B cell (primary cell): ENCODE results near the gene FGFRL1. TPM values are rescaled to one million over a fixed set of nuclear protein-coding genes. Genes with fewer than 3 reads are reported as not detected.

Experiments used
- ATAC-seq: fragments of 200-7000 bp; cut with Tn5 transposase; one replicate; pipeline ENCODE4 v1.10.0; 2021; ENCODE audit warnings: low read depth, mild to moderate bottlenecking, moderate number of reproducible peaks, moderate library complexity
- CTCF ChIA-PET: fragments of 350-600 bp; sonication (Branson Sonifier 250); formaldehyde crosslinking; loops from one replicate; lab custom pipeline; 2021; ENCODE audit warnings: antibody characterized with exemption, inconsistent platforms; lab: Charles Lee
- POLR2A ChIA-PET: fragments of 350-600 bp; sonication (Branson Sonifier 250); formaldehyde crosslinking; loops from one replicate; lab custom pipeline; 2021; ENCODE audit warnings: antibody characterized with exemption; lab: Charles Lee
- DNase-seq: peaks from one replicate; pipeline ENCODE4 v3.0.0; 2013
- H2AFZ ChIP-seq: 2 replicates; pipeline ENCODE4 v1.6.1; 2012; ENCODE audit warnings: mild to moderate bottlenecking, low read depth, low read length; ENCODE audit not compliant: insufficient read depth, poor library complexity, severe bottlenecking
- H3K27ac ChIP-seq, 2 donors: 1 replicate in 1 of 2; 2 replicates in 1 of 2; pipeline ENCODE4 v1.5.1; 2012 to 2013; ENCODE audit warnings: low read length in 2 of 2, mild to moderate bottlenecking in 2 of 2, moderate library complexity in 1 of 2
- H3K27me3 ChIP-seq, 4 experiments: fragments of 200-600 bp in 1 of 4; sonication (generic) in 1 of 4; replicated peaks in 1 of 4; 1 replicate in 2 of 4; 2 replicates in 2 of 4; pipeline versions ENCODE4 v1.6.1 to v1.7.0; 2013 to 2016; ENCODE audit warnings: low read length in 3 of 4, mild to moderate bottlenecking in 2 of 4, mixed read lengths in 1 of 4, moderate library complexity in 1 of 4; ENCODE audit not compliant: insufficient read depth in 4 of 4, control insufficient read depth in 3 of 4; ENCODE audit errors: control extremely low read depth in 1 of 4
- H3K36me3 ChIP-seq, 2 experiments: replicated peaks in 1 of 2; 1 replicate in 1 of 2; 2 replicates in 1 of 2; pipeline versions ENCODE4 v1.6.1 to v1.7.1; 2013; ENCODE audit warnings: low read length in 1 of 2; ENCODE audit not compliant: insufficient read depth in 2 of 2, control insufficient read depth in 1 of 2; ENCODE audit errors: control extremely low read depth in 1 of 2, extremely low read depth in 1 of 2
- H3K4me1 ChIP-seq, 2 donors: fragments of 200-600 bp in 1 of 2; sonication (generic) in 1 of 2; 1 replicate in 1 of 2; 2 replicates in 1 of 2; pipeline versions ENCODE4 v1.5.1 to v1.6.1; 2013 to 2017; ENCODE audit warnings: low read length in 2 of 2; ENCODE audit not compliant: control insufficient read depth in 2 of 2, insufficient read depth in 2 of 2
- H3K4me2 ChIP-seq: replicated peaks from 2 replicates; pipeline ENCODE3; 2012; ENCODE audit warnings: mild to moderate bottlenecking, low read depth, low read length; ENCODE audit not compliant: poor library complexity, severe bottlenecking
- H3K4me3 ChIP-seq, 5 experiments: fragments of 200-600 bp in 1 of 5; sonication (generic) in 1 of 5; 1 replicate in 3 of 5; 2 replicates in 2 of 5; pipeline versions ENCODE4 v1.5.1 to v1.7.0; 2011 to 2016; ENCODE audit warnings: low read length in 4 of 5, mild to moderate bottlenecking in 4 of 5, low read depth in 2 of 5, control low read depth in 1 of 5, moderate library complexity in 1 of 5; ENCODE audit not compliant: insufficient read depth in 1 of 5; ENCODE audit errors: control extremely low read depth in 1 of 5, extremely low read depth in 1 of 5
- H3K79me2 ChIP-seq: fragments of 200-600 bp; sonication (generic); one replicate; pipeline ENCODE4 v1.6.0; 2016; ENCODE audit warnings: low read length; ENCODE audit not compliant: control insufficient read depth, insufficient read depth
- H3K9ac ChIP-seq: fragments of 200-600 bp; sonication (generic); 2 replicates; pipeline ENCODE4 v1.6.1; 2017; ENCODE audit warnings: mild to moderate bottlenecking, low read length, moderate library complexity
- H3K9me3 ChIP-seq, 3 donors: one replicate each; pipeline versions ENCODE4 v1.6.1 to v1.7.1; 2013; ENCODE audit warnings: low read length in 2 of 3; ENCODE audit not compliant: control insufficient read depth in 2 of 3, insufficient read depth in 1 of 3; ENCODE audit errors: control extremely low read depth in 1 of 3
- H4K20me1 ChIP-seq: 2 replicates; pipeline ENCODE4 v1.6.0; 2012; ENCODE audit warnings: mild to moderate bottlenecking, low read length; ENCODE audit not compliant: insufficient read depth, control insufficient read depth, poor library complexity, severe bottlenecking
- H3K27ac Mint-ChIP-seq: one replicate; pipeline ENCODE4 v1.8.0; 2021; ENCODE audit warnings: mixed read lengths
- H3K27me3 Mint-ChIP-seq: one replicate; pipeline ENCODE4 v1.8.0; 2021; ENCODE audit warnings: mixed read lengths
- H3K4me1 Mint-ChIP-seq: one replicate; pipeline ENCODE4 v1.8.0; 2021; ENCODE audit warnings: mixed read lengths
- H3K4me3 Mint-ChIP-seq: one replicate; pipeline ENCODE4 v1.8.0; 2021; ENCODE audit warnings: mixed read lengths
- H3K9me3 Mint-ChIP-seq: one replicate; pipeline ENCODE4 v1.8.0; 2022; ENCODE audit warnings: mixed read lengths; ENCODE audit not compliant: insufficient read depth
- EZH2 ChIP-seq: IDR thresholded peaks from 2 replicates; pipeline ENCODE4 v1.6.1; 2012; ENCODE audit warnings: borderline replicate concordance, low read depth, mild to moderate bottlenecking, moderate library complexity, low read length; ENCODE audit not compliant: insufficient read depth, poor library complexity, severe bottlenecking
- WGBS: methylation state at CpG from one replicate; pipeline ENCODE4 v1.1.5; 2013; ENCODE audit warnings: missing lambda C conversion rate; ENCODE audit not compliant: insufficient coverage; 5-methylcytosine and 5-hydroxymethylcytosine counted together
- intact Hi-C: fragments of 100-400 bp; cut with micrococcal nuclease; formaldehyde crosslinking; loops from one replicate; pipeline ENCODE4 v1.10.0; 2022
- polyA plus RNA-seq: library from polyadenylated mRNA; depleted of rRNA; stranded (reverse); fragments of >200 nt; gene quantifications from 2 replicates; pipeline ENCODE4 v1.2.3, GENCODE V29; 2012
- total RNA-seq, 2 donors: library from RNA; stranded (reverse); fragments of 120-200 nt in 1 of 2; gene quantifications; 1 replicate in 1 of 2; 2 replicates in 1 of 2; pipeline versions ENCODE4 v1.2.3 to v1.2.4, GENCODE V29; 2013 to 2022
- TF ChIP-seq, protein P1 (sequence below): fragments of 200-600 bp; IDR thresholded peaks from one replicate; pipeline ENCODE4 v1.8.0; 2022; ENCODE audit warnings: antibody characterized with exemption, mild to moderate bottlenecking

The FGFRL1 gene
- total and polyA plus RNA-seq, 2 donors (not counting 1 experiment from before 2014, with no cell fraction given), result 24.1 to 28.9 TPM

- Histone ChIP-seq H3K27me3 (peaks cover 0 to 73% (median 32%) of the 10 kb centered on the region in 4 experiments), H3K9ac (no peak overlapping the region), H3K27ac (no peak overlapping the region), H3K9me3 (peaks cover 0 to 41% (median 0%) of the 10 kb centered on the region in 3 donors), H3K79me2 (no peaks in the 10 kb centered on the region), H3K4me1 (peaks cover 28 to 35% of the 10 kb centered on the region in 2 donors), H3K36me3 (no peaks in the 10 kb centered on the region), H3K4me2 (no peak overlapping the region), H4K20me1 (no peaks in the 10 kb centered on the region), H3K4me3 (no peak overlapping the region), H2AFZ (no peak overlapping the region)
- no peak for DNase-seq
- Mint-ChIP-seq H3K4me3 (no peak overlapping the region), H3K9me3 (peaks cover 3% of the 10 kb centered on the region), H3K27ac (no peak overlapping the region), H3K4me1 (peaks cover 25% of the 10 kb centered on the region), H3K27me3 (peaks cover 44% of the 10 kb centered on the region)
- WGBS, result 95% methylated on average over 13 of the region's 13 CpGs
- intact Hi-C loops, result no loop called here
- POLR2A ChIA-PET, result no interaction called here
- TF ChIP-seq EZH2, result no peak
- TF ChIP-seq, protein P1, sequence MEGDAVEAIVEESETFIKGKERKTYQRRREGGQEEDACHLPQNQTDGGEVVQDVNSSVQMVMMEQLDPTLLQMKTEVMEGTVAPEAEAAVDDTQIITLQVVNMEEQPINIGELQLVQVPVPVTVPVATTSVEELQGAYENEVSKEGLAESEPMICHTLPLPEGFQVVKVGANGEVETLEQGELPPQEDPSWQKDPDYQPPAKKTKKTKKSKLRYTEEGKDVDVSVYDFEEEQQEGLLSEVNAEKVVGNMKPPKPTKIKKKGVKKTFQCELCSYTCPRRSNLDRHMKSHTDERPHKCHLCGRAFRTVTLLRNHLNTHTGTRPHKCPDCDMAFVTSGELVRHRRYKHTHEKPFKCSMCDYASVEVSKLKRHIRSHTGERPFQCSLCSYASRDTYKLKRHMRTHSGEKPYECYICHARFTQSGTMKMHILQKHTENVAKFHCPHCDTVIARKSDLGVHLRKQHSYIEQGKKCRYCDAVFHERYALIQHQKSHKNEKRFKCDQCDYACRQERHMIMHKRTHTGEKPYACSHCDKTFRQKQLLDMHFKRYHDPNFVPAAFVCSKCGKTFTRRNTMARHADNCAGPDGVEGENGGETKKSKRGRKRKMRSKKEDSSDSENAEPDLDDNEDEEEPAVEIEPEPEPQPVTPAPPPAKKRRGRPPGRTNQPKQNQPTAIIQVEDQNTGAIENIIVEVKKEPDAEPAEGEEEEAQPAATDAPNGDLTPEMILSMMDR, result no peak
- no peak for ATAC-seq
- CTCF ChIA-PET, result no interaction called here
Observed at GRCh38 chr4:1004071-1004418, 7.4 kb upstream of the FGFRL1 start.

GRCh38 chr4:1004557-1005485, 6.6 kb upstream of the FGFRL1 start:
- peaks cover 42% of the 10 kb centered on the region for H3K27me3 Mint-ChIP-seq
- Histone ChIP-seq H3K27me3 (peaks cover 0 to 68% (median 32%) of the 10 kb centered on the region in 4 experiments), H3K9ac (no peak overlapping the region), H3K27ac (no peak overlapping the region), H4K20me1 (no peaks in the 10 kb centered on the region), H3K79me2 (no peaks in the 10 kb centered on the region), H3K36me3 (no peaks in the 10 kb centered on the region), H3K4me3 (no peak overlapping the region), H2AFZ (no peak overlapping the region), H3K9me3 (peaks cover 0 to 36% (median 0%) of the 10 kb centered on the region in 3 donors), H3K4me1 (peaks cover 26 to 37% of the 10 kb centered on the region in 2 donors), H3K4me2 (no peak overlapping the region)
- intact Hi-C loops, result loop anchor here (5.0 kb wide), 2 partner anchors 68 to 577 kb away; no protein-coding TSS in a partner anchor
- H3K9me3 Mint-ChIP-seq, result peaks cover 3% of the 10 kb centered on the region
- peak overlapping the region; percentile 10 for H3K27ac Mint-ChIP-seq
- no peak overlapping the region for H3K4me3 Mint-ChIP-seq
- POLR2A ChIA-PET, result no interaction called here
- peaks cover 22% of the 10 kb centered on the region for H3K4me1 Mint-ChIP-seq
- DNase-seq, result no peak
- TF ChIP-seq EZH2, result no peak
- TF ChIP-seq, protein P1, result no peak
- CTCF ChIA-PET, result interaction anchor here (1.0 kb wide), 1 partner anchor 262 kb away, joined by 3 read pairs; no protein-coding TSS in a partner anchor
- 88% methylated on average over 25 of the region's 25 CpGs for WGBS
- no peak for ATAC-seq
